GM03348 (cell line): ENCODE data around the gene BCL11B.

Experiments
- DNase-seq: peaks from one replicate; pipeline ENCODE4 v3.0.0; 2012; ENCODE audit warnings: low spot score

Gene BCL11B

DNA sequence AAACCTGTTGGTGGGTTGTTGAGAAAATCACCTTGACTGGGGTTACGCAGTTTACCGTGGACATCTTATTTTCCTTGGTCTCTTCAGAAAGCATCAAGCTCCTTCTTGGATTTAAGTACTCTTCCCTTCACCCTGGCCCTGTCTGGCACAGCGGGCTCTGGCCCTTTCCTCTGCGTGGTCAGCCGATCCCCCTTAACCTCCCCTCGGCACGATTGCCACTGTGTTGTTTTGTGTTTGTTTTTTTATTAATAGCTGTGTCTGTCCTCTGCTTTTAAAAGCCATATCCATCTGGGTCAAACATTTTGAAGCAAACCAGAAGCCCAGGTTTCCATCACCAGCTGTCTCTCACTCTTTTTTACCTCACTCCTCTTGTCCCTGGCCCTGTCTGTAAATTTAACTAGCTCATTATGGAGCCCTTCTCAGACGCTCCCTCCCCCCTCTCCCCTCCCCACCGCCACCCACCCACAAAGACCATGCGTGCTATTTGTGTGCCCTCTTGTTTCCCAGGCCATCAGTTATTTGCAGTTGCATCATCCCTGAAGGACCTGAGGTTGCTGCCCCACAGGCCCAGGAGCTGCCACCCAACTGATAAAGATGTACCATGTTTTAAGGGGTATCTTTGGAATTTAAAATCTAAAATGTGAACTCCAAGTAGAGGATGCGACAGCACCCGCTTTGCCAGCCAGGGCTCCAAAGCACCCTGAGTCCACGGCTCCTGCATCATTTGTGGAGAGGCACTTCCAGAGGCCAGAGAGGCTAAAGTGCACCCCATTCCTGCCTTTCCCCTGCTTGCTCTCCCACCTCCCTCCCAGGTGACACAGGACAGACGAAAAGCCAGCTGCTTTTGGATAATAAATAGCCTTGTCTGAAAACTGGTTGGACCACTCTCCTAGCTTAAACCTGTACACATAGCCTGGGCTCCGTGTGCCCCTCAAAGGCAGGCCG lies 3.9 kb downstream of the BCL11B start:
- DNase-seq, result no peak

DNA sequence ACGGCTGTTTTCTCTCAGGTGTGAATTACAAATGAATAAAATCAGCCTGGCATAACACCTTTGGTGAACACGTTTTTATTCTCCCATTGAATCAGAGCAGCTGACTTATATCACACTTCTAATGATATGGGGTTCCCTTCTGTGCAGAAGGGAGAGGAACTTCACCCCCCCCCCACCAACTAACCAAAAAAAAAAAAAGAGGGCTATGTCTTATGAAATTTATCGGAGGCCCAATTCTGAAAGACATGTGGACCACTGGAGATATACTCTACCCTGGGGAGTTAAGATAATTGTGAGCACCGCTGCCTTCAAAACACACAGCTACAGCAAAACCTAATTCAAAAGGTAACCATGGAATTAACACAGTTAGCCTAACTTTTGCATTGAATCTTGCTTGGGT lies 4.6 kb downstream of the BCL11B start:
- DNase-seq, result no peak

DNA sequence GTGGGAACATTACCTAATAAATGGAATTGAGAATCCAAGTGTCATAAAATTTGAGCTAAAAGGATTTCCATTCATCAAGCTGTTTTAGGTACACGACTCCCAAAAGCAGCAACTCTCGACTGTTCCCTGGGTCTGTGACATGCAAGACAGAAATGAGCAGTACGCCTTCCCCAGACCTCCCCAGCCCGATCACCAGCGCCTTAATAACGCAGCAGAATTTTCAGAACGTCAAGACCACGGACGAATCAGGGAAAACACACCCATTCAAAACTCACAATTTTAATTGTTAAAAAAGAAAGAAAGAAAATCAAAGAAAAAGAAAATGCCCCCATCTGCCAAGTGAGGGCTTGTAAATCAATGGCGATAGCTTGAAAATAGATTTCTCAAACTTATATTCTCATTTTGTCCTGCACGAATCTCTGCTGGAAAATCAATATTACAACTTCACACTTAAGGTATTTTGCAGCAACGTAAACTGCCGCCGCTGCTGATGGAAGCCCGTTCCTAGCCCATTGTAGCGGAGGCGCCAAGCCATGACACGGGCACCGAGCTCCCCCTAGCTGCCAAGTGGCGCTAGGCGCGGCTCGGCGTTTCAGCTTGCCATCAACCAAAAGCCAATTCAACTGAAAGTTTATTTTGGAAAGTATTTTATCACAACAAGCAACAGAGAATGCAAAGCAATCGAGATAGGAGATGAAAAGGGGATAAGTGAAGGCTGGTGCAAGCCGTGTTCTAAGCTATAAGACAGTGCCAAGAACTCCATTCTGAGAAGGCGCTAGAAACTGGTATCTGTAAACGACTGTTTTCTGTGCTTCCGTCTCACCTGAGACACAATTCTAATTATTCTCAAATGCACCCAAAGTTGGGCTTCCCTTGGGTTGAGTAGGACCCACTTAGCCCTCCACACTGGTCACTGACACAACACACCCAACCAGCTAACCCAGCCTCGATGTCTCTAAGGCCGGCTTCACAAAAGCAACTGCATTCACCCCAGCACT lies 5.5 kb downstream of the BCL11B start:
- peak; percentile 90 for DNase-seq

DNA sequence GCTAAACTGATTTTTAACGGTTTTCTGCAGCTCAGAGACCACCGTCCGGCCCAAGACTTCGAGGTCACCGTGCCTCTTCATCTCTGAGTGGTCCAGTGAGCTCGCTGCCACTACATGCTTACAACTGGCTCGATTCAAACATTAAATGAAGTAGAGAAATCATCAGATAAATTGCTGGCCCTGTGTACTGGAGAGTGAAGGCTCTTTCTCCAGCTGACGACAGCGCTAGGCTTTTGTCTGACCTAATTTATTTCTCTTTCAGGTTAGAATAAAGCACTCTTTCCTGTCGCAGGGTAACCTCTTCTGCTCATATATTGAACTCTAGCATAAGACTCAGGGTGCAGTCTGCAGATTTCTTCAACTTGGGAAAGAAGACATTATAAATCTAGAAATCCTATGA lies 6.4 kb downstream of the BCL11B start:
- no peak for DNase-seq

DNA sequence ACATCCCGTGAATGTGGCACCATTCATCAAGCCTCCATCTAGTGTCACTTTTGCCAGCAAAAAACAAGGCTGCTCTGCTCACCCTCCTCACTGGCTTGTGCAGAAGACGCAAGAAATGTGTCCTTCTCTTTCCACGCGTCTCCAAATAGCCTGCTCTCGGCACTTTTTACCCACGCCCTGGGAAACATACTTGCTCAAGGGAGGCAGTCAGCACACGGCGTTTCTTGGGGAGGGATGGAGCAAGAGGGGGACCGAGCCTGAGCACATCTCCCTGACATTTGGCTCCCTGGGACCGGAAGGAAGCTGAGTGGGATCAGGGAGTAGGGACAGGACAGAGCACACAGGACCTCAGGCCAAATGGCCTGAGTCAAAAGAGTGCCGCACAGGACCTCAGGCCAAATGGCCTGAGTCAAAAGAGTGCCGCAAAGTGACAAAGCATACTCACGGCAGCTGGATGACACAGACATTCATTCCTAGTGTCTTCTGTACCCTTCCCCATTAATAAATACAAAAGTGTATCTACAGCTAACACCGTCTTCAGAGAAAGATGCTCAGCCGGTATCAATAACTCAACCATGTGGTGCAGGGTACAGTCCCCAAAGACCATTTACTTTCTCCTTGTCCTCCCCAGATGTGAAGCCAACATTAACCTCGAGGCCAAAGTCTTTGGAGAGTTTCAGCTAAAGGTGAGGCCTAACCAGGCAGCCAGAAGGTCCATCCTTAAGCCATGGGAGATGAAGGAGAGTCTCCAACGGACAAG lies 7.1 kb downstream of the BCL11B start:
- DNase-seq, result no peak

DNA sequence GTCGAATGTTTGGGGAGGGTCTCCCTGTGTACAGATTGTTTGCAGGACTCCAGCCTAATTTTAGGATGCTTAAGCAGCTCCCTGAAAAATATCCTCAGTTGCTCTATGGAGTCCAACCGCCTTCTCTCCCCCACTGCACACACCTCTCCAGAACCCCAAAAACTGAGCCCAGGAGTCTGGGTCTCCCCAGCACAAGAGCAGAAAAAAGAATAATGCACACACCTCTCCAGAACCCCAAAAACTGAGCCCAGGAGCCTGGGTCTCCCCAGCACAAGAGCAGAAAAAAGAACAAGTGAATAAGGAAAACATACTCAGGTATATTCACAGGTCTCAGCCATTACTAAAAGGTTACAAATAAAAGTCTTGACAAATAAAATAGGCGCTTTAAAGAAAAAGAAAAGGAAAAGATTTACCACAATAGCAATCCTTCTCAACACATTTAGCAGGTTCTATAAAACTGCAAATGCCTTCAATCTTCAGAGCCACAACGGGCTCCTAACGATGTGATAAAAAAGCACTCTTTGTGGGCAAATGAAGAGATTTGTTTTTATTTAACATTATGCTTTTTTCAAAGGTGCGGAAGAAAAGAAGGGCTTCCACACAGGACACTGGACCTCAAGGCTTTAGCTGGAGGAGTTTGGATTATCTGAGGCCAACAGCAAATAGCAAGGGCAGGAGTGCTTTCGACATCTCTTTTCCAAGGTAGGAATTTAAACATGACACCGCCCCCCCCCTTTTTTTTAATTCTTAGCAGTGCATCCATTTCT lies 8.2 kb downstream of the BCL11B start:
- DNase-seq, result no peak

DNA sequence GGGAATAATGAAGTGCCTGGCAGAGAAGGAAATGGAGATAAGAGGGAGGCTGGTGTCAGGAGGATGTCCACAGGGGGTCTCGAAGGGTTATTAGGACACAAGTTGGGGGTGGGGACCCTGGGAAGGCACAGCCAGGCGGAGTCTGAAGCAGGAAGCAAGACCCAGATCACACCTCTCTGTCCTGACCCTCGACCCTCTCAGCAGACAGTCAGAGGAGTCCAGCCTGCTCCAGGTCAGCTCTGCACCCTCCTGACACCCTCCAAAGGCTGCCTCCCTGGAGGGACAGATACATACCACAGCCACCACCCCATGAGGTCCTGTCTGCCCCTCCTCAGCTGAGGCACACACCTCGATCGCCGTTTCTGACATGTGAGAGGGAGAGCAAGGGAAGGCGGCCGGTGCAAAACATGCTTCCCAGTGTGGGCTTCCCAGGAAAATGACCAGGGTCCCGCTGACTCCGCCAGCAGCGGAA lies 9.0 kb downstream of the BCL11B start:
- DNase-seq, result no peak

DNA sequence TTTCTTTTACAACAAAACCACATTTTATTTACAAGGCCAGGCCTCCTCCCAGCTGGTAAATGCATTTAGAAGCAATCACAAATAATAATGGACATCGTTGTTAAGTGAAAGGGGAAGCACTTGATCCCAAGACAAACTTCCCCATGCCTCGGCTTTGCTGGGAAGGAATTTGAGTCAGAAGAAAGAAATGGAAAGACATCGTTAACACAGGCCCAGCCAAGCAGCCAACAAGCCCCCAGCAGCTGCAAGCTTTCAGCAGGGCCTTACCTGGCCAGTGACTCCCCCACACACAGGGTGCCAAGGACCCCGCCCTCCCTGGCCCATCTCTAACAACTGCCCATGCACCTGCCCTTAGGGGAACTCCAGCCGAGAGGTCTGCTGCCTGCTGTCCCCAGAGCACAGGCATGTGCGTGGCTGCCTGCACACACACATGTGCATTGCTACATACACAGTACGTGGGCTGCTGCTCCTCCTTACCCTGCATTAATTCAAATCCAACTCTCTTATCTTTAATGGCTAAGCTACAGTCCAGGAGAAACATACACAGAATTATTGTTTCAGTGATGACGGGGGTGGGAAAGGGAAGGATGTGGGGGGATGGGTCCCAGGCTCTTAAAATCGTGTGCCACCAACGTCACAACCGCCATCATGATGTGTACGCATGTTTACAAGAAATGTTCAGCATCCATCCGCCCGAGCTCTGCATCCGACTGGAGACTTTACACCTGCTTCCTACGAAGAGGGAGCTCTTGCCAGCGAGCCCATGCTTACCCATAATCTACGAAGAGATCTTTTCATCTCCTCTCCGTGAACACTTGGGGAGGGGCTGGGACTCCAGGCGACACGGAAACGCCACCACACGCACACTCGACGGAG lies 9.8 kb downstream of the BCL11B start:
- DNase-seq, result no peak

DNA sequence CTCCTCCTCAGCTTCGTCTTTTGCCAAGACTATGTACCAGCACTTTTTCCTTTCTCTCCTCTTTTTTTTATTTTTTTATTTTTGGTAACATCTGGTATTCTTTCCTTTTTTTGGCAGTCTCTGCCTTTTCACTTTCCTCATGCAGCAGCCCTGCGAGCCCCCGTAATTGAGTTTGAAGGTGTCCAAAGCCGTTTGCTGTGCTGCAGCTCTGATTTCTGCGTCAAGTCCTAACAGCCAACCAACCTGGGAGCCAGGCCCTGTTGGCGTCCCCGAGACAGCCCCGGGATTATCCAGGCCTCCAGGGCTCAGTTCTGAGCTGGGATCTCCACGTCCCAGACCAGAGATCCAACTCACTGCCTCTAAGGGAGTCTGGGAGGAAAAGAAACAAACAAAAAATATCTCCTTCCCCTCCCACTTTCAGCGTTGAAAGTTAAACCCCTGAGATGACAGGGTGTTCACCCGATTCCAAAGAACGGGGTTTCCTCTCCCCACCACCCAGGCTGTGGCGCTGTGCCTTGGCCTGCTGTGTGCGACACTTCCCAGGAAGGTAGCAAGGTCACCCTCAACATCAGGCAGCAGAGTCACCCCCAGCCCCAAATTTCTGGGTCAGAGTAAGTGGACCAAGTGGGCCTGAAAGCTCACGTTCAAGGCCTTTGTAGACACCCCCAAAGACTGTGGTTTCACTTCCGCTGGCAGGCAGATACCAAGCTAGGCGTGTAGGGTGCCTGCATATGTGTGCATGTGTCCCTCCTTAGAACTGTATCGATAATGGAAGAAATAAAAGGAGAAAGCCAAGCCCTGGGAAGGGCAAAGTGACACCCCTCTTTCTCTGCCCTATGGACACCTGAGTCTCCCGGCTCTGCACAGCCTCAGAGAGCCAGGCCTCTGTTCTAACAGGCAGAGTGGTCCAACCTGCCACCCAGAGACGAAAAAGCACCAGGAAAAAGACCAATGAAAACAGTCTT lies 11.1 kb downstream of the BCL11B start:
- no peak for DNase-seq

DNA sequence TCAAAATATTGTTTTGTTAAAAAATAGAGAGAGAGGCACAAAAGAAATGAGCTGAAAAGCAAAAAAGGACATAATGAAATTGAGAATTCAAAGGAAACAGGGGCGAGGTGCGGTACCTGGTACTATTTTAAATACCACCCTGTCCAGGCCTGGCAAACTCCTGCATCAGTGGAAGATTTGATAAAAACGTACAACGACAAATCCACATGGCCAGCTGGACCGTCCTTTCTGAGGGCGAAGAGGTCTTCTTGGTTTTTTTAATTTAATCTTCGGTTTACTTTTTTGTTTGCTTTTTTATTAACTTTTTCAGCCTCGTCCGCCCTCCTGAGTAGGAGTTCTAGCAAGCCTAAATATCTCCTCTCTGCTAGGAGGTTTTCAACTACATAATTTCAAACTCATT lies 11.9 kb downstream of the BCL11B start:
- DNase-seq, result no peak

DNA sequence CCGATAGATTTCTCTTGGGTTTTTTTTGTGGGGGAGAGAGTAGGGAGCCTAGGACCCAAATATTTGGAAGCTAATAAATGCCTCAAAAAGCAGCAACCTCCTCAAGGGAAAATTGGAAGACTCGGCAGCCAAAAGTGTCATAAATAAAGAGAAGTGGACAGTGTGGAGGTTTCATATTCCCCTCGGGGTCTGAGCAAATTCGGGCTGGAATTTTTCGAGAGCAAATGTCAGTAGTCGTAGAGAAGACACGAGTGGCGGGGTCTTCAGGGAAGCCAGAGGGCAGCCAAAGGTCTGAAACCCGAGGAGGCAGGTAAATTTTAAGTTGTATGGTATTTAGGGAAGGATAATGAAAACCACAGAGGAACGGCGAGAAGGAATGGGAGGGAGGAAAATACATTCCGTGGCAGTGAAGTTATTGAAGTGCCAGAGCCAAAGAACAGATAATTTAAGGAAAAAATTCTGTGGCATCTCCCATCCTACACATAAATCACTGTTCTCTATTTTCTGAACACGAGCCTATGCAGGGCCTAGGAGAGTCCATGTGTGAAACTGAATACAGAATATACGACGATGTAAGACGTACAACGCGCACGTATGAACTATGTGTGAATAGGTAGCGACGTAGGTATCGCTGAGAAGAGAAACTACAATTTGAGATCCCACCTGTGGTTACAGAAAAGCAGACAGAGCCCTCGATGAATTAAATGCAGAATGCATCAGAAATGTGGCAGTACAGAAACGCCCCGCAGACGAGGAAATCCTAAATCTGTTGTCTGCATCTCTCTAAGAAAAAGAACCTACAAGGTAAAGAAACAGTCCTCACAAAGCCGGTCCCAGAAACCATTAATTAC lies 12.9 kb downstream of the BCL11B start:
- DNase-seq, result peak; percentile 39

DNA sequence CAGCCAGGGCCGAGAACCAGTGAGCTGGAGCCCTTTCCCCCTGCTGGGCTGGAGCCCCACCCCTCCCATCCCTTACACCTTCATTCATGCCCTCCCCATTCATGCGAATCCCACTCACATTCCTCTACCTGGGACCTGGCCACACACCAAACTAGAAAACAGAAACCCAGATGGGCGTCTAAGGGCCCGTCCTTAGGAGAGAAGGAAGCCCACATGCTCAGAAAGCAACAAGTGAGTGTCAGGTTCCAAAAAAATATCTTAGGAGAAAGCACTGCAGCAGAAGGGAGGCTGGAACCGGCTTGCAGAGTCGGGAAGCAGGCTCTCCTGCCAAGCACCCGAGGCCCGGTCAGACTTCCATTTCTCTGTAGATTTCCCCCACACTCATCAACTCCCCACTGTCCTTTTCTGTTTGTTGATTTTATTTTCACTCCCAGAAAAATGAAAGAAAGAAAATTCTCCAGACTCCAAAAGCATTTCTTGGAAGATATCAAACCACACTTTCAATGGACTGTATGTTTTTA lies 13.6 kb downstream of the BCL11B start:
- peak; percentile 42 for DNase-seq

DNA sequence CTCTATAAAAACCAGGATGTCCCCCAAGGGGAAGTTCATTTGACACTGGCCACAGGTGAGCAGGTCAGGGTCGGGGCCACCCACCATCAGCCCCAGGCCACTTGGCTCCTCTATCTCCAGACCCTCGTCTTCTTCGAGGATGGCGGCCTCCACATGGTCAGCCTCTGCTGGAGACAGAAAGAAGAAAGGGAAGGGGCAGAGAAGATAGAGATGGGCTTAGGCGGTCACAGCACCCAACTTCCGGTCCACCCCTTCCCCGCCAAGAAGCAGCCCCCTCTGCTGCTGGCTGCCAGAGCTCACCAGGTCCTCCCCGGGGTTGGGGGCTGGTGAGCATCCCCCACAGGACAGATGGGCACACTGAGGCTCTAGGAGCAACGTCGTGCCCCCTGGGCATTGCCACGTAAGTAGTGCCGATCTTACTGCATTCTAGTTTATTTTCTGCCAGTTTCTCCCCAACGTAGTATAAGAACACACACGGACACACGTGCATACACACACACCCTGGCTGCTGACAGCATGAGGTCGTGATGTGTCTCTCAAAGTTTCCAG lies 14.2 kb downstream of the BCL11B start:
- no peak for DNase-seq

DNA sequence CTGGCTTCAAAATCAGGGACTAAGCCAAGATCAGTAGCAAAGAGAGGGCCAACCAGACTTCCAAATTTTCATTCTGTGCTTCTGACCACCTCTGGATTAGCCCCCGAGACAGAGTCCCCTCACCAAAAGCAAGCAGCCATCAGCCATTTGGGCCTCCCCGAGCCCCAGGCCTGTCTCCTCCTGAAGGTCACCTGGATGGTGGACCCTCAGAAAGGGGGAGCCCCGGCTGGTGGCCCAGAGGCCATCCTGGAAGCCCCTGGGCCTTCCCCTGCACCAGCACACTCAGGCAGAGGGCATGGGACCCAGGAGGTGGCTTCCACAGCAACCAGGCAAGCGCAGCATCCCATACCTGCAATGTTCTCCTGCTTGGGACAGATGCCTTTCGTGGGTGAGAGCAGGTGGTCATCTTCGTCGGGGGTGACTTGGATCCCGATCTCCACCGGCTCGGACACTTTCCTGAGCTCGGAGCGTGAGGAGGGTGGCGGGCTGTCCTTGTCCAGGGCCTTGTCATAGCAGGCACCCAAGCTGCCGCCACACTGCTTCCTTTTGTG lies 14.8 kb downstream of the BCL11B start:
- DNase-seq, result no peak

DNA sequence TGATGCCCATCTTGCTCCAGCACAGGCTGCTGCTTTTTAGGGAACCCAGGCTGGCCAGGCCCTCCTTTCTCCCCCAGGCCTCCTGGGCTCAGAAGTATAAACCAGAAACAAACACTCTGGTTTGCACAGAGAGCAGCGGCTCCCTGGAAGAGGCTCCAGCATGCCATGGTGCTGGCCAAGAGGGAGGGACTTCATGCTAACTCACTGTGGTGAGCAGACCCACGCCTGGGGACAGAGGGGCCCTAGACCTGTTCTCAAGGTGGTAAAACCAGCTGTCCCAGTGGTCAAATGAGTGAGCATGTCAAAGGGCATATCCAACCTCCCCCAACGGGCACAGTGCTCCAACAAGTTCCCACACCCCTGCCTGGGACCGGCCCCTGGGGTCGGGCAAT lies 15.5 kb downstream of the BCL11B start:
- DNase-seq, result no peak

DNA sequence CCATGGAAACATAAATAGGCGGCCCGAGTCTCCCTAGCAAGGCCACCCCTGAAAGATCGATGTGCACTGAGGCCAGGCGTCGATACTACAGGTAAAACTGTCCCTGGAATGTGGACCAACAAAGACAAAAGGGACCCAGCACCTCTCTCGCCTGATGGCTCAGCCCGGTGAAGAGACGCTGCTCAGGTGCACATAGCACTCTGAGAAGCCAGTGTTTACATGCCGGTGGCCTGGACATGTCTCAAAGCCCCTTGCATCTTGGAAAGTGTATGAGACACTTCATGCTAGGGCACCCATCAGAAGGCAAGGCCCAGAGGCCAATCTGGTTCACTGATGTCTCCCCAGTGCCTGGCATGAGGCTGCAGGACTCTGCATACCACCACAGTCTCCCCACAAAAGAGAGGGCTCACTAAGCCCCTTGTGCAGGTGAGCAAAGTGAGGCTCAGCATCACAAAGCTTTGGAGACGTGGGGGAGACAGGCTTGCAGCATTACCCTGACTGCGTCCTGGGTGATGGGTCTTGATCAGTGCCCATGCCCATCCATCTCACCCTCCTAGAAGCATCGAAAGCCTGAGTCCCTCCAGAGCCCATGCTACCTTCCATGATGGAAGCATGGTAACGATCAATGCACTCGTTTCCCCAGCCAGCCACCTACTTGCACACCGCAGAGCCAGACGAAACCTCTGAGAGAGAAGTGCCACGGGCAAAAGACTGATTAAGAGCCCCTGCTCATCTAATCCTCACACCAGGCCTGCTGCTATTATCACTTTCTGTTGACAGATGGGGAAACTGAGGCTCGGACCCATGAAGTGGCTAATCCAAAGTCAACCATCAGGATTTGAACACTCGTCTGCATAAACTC lies 16.1 kb downstream of the BCL11B start:
- DNase-seq, result no peak
